RWPE1 (cell line): Measurements from ENCODE around the gene GALNTL6.

Experiments
- CTCF ChIA-PET: fragments of 350-600 bp; sonication (Branson Sonifier 250); formaldehyde crosslinking; extraction: SDS; loops from one replicate; lab custom pipeline; 2021; lab: Yijun Ruan, JAX
- POLR2A ChIA-PET: fragments of 400-600 bp; formaldehyde crosslinking; extraction: SDS; loops from one replicate; lab custom pipeline; 2020; ENCODE audit warnings: antibody characterized with exemption; ENCODE audit not compliant: low non-redundant PET; lab: Yijun Ruan, JAX
- DNase-seq: peaks from one replicate; pipeline ENCODE4 v3.0.0; 2012; ENCODE audit warnings: low spot score
- H3K27ac ChIP-seq: fragments of 450-650 bp; 2 replicates; pipeline ENCODE4 v1.5.1; 2017
- CTCF ChIP-seq: fragments of 450-650 bp; conservative IDR thresholded peaks from 2 replicates; pipeline ENCODE4 v1.5.1; 2017; ENCODE audit warnings: low read depth, mild to moderate bottlenecking

Gene GALNTL6

GRCh38 chr4:172989984-172990820, 1177.0 kb downstream of the GALNTL6 start:
- POLR2A ChIA-PET = no interaction called here
- CTCF ChIA-PET = interaction anchor here (0.6 kb wide), 1 partner anchor 23 kb away, joined by 3 read pairs; no protein-coding TSS in a partner anchor
- DNase-seq = no peak

DNA sequence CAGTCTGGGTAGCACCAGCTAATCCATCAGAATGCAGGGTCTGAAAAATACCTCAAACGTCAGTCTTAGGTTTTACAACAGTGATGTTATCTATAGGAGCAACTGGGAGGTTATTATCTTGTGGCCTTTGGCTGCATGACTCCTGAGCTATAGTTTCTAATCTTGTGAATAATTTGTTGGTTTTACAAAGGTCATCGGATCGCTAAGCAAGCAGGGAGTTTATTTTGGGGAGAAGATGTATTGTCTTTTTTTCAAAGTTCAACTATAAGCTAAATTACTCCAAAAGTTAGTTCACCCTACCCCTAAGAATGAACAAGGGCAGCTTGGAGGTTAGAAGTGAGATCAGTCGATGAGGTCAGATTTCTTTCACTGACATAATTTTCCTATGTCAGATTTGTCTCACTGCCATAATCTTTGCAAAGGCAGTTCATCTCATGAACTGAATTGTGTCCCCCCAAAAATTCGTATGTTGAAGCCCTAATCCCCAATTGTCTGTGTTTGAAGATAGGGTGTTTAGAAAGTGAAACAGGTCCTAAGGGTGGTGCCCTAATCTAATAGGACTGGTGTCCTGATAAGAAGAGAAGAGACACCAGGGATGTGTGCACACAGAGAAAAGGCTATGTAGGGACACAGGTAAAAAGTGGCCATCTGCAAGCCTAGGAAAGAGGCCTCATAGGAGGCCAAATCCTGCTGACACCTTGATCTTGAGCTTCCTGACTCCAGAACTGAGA, 1179.6 kb downstream of the GALNTL6 start:
- H3K27ac ChIP-seq = no peak overlapping the region
- CTCF ChIA-PET = interaction anchor here (0.6 kb wide), 1 partner anchor 773 kb away, joined by 3 read pairs; no protein-coding TSS in a partner anchor
- no peak for TF ChIP-seq CTCF
- POLR2A ChIA-PET = no interaction called here
- DNase-seq = no peak

More at GRCh38 chr4:172989984-172990820, 1177.0 kb downstream of the GALNTL6 start:
- no peak for TF ChIP-seq CTCF
- no peak overlapping the region for H3K27ac ChIP-seq

DNA sequence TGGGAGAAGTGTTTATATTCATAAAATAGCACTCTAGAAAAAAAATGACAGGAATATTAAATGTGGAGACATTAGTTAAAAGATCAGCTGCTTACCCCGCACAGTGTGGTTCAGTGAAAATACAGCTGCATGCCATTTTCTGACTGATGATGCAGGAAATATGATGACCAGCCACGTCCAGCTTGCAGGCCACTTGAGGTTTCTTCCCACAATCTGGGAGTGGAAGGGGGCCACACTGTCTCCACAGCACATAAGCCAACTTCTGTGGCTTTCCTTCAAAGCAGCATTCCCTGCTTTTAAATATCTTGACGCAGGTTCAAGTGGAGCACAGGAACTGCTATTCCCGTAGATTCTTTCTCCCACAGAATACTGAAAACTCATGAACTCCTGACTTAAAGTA, 1182.0 kb downstream of the GALNTL6 start:
- DNase-seq = no peak
- ChIA-PET POLR2A (no interaction called here), CTCF (no interaction called here)
- no peak overlapping the region for H3K27ac ChIP-seq
- TF ChIP-seq CTCF = no peak

GRCh38 chr4:172995704-172996103, 1182.5 kb downstream of the GALNTL6 start:
- H3K27ac ChIP-seq = no peak overlapping the region
- ChIA-PET POLR2A (no interaction called here), CTCF (no interaction called here)
- no peak for TF ChIP-seq CTCF
- DNase-seq = no peak

DNA sequence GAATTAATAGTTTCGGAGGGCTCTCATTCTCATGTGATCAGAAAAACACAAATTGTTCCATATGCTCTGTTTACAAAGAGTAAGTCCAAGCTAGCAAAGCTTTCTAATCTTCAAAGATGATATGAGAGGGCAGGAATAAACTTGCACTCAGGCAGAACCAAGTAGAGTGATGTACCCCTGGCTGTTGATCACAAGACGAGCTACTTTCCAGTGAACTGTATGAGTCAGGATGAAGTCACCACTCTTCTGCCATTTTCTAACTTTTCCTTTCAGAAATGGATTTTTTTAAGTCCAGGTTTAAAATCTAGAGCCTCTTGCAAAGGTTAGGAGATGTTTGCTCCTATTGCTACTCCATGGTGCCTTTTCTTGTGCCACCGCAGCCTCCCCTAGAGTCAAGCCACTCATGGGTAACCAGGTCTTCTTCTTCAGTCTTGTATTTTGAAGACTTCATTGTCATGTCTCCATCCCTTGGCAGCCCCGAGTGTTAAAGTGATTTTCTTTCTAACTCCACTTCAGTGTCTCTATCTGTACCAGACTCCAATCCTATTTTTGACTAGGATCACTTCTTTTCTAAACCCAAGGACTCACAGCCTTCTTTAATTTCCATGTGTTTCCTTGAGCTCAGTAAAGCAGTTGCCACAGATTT, 1183.5 kb downstream of the GALNTL6 start:
- H3K27ac ChIP-seq = peak overlapping the region; percentile 39; the same call in 1 of the 2 replicates
- CTCF ChIA-PET = interaction anchor here (0.6 kb wide), 1 partner anchor 23 kb away, joined by 3 read pairs; no protein-coding TSS in a partner anchor
- DNase-seq = peak; percentile 91
- POLR2A ChIA-PET = no interaction called here
- TF ChIP-seq CTCF = no peak

- peak overlapping the region; percentile 39; the same call in 1 of the 2 replicates for H3K27ac ChIP-seq
- no peak for TF ChIP-seq CTCF
- DNase-seq = no peak
- CTCF ChIA-PET = no interaction called here
- POLR2A ChIA-PET = no interaction called here
Observed at GRCh38 chr4:172997217-172997609, 1184.0 kb downstream of the GALNTL6 start.
